A673 (cell line): Measurements from ENCODE around the gene GHRH.

Experiments
- CTCF ChIP-seq: fragments of 300-800, 200-600 bp; sonication (generic); conservative IDR thresholded peaks from 2 replicates; pipeline ENCODE4 v1.5.1; 2017; ENCODE audit warnings: low read depth, mild to moderate bottlenecking, antibody characterized with exemption, low read length, moderate library complexity, mixed read lengths
- EZH2 ChIP-seq: fragments of 200-600 bp; sonication (generic); IDR thresholded peaks from 2 replicates; pipeline ENCODE4 v1.6.1; 2017; ENCODE audit warnings: borderline replicate concordance, low read depth, mild to moderate bottlenecking, mixed read lengths, antibody characterized with exemption, low read length; ENCODE audit not compliant: poor library complexity, severe bottlenecking

GRCh38 chr20:37237656-37238055 is 24.0 kb downstream of the GHRH start:
- TF ChIP-seq CTCF (no peak), EZH2 (no peak)
